Measurements from ENCODE around the gene PNPLA5. TPM values are rescaled to one million over a fixed set of nuclear protein-coding genes. Genes with fewer than 3 reads are reported as not detected.
A peak's percentile ranks its signal among the peaks of the same experiment; 100 is the strongest.

PNPLA5 gene
- total RNA-seq, 4 donors from 2014 or later, result 1.7 to 9.7 (median 4.8) TPM; not detected in 1

DNA sequence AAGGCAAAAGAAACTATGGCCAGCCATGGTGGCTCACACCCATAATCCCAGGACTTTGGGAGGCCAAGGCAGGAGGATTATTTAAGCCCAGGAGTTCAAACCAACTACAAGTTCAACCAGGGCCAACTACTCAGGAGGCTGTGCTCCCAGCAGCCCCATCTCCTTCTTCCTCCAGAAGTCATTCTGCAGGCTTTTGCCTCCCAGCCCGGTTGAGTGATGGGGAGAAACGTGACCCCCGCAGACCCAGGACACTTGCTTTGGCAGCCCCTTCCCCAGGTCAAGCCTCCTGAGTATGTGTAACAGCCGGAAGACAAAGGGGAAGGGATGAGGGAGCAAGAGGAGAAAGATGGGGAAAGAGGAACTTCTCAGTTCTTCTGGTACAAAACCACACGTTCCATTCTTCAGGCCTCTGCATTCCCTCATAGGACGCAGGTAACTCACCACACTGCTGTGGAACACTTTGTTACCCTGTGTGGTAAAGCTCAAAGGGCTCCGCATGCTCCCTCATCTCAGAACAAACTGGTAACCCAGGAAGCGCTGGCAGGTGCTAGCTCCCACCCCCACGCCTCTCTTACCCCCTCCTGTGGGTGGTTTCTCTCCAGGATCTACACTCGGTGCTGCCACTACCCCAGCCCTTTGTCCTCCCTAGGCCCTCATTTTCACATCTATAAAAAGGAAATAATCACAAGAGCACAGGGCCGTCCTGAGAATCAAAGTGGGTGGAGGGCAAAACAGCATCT is 33.5 kb downstream of the PNPLA5 start:
- TF ChIP-seq POLR2A (IDR thresholded peaks at IDR 0.05), result no peak
- TF ChIP-seq, protein P1, sequence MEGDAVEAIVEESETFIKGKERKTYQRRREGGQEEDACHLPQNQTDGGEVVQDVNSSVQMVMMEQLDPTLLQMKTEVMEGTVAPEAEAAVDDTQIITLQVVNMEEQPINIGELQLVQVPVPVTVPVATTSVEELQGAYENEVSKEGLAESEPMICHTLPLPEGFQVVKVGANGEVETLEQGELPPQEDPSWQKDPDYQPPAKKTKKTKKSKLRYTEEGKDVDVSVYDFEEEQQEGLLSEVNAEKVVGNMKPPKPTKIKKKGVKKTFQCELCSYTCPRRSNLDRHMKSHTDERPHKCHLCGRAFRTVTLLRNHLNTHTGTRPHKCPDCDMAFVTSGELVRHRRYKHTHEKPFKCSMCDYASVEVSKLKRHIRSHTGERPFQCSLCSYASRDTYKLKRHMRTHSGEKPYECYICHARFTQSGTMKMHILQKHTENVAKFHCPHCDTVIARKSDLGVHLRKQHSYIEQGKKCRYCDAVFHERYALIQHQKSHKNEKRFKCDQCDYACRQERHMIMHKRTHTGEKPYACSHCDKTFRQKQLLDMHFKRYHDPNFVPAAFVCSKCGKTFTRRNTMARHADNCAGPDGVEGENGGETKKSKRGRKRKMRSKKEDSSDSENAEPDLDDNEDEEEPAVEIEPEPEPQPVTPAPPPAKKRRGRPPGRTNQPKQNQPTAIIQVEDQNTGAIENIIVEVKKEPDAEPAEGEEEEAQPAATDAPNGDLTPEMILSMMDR (IDR thresholded peaks at IDR 0.05), result no peak
- no peak overlapping the region for H3K4me3 ChIP-seq (ENCODE audit: low read depth, poor library complexity, severe bottlenecking)
- intact Hi-C loops (cut with DNase I; ENCODE audit: low total_unique reads), result no loop called here
- DNase-seq (ENCODE audit: low spot score in 2 of 2), result peak in 1 of 2 donors; percentile 69
- 73 to 75% methylated on average over 11 of the region's 11 CpGs for WGBS, 2 donors

DNA sequence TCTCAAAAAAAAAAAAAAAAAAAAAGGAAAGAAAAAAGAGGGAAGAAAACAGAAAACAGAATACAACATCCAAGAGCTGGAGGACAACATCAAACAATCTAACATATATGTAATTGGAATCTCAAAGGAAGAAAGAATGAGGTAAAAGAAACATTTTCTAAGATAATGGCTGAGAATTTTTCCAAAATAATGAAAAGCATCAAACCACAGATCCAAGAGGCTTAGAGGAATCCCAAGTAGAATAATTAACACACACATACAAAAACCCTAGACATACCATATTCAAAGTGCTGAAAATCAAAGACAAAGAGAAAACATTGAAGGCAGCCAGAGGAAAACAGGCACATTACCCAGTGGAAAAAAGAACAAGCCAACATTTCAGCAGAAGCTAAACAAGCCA is 34.4 kb downstream of the PNPLA5 start:
- H3K4me3 ChIP-seq (ENCODE audit: low read depth, poor library complexity, severe bottlenecking), result no peak overlapping the region
- no peak for DNase-seq (ENCODE audit: low spot score in 2 of 2)
- TF ChIP-seq, protein P1 (IDR thresholded peaks at IDR 0.05), result no peak
- no peak for TF ChIP-seq POLR2A (IDR thresholded peaks at IDR 0.05)
- intact Hi-C loops (cut with DNase I; ENCODE audit: low total_unique reads), result no loop called here

DNA sequence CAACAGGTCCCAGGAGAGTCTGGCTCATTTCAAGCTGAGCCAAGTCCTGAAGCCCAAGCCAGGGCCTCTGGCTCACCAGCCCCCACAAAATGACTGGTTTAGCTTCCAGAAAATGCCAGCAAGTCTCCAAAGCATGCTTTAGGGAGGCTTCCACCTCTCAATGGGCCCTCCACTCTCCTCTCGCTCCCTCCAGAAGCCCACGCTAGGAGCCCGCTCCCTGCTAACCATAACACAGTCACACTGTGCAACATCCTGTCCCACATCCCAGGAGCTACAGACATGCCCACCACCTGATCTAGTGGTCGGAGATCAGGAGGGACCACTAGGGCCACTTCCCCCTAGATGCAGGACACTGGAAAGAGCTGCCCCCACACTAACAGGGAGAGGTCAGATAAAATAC is 36.4 kb downstream of the PNPLA5 start:
- no peak for DNase-seq (ENCODE audit: low spot score in 2 of 2)

GRCh38 chr22:43854786-43855271 is 37.0 kb downstream of the PNPLA5 start:
- peak in 1 of 2 donors; percentile 53 for DNase-seq (ENCODE audit: low spot score in 2 of 2)
- TF ChIP-seq POLR2A (IDR thresholded peaks at IDR 0.05), result no peak
- TF ChIP-seq, protein P1 (IDR thresholded peaks at IDR 0.05), result no peak
- H3K4me3 ChIP-seq (ENCODE audit: low read depth, poor library complexity, severe bottlenecking), result no peak overlapping the region
- intact Hi-C loops (cut with DNase I; ENCODE audit: low total_unique reads), result no loop called here
- WGBS, 2 donors, result 77 to 78% methylated on average over 12 to 13 of the region's 13 CpGs

More for the DNA sequence above, 36.4 kb downstream of the PNPLA5 start:
- H3K4me3 ChIP-seq (ENCODE audit: low read depth, poor library complexity, severe bottlenecking), result no peak overlapping the region
- no peak for TF ChIP-seq POLR2A (IDR thresholded peaks at IDR 0.05)
- TF ChIP-seq, protein P1 (IDR thresholded peaks at IDR 0.05), result no peak
- WGBS, 2 donors, result 73 to 97% methylated on average over 4 of the region's 4 CpGs
- intact Hi-C loops (cut with DNase I; ENCODE audit: low total_unique reads), result no loop called here

GRCh38 chr22:43854121-43854785 is 37.6 kb downstream of the PNPLA5 start:
- 75 to 81% methylated on average over 13 to 14 of the region's 14 CpGs for WGBS, 2 donors
- intact Hi-C loops (cut with DNase I; ENCODE audit: low total_unique reads), result no loop called here
- peak in 1 of 2 donors; percentile 72 for DNase-seq (ENCODE audit: low spot score in 2 of 2)

More at GRCh38 chr22:43854121-43854785, 37.6 kb downstream of the PNPLA5 start:
- TF ChIP-seq, protein P1 (IDR thresholded peaks at IDR 0.05), result no peak
- TF ChIP-seq POLR2A (IDR thresholded peaks at IDR 0.05), result no peak
- H3K4me3 ChIP-seq (ENCODE audit: low read depth, poor library complexity, severe bottlenecking), result no peak overlapping the region
